Bronchial epithelial cell (primary cell): ENCODE data around the gene PHACTR1. TPM values are rescaled to one million over a fixed set of nuclear protein-coding genes. Genes with fewer than 3 reads are reported as not detected.
A peak's percentile ranks its signal among the peaks of the same experiment; 100 is the strongest.

Experiments
- DNase-seq: peaks from one replicate; pipeline ENCODE4 v3.0.0-alpha.2; 2010; ENCODE audit warnings: low read depth
- FAIRE-seq: peaks from 2 replicates; lab custom pipeline; 2011; peaks lifted over from hg19 to GRCh38; lab: Jason Lieb, UNC
- H3K27me3 ChIP-seq: 2 replicates; pipeline ENCODE4 v1.5.1; 2011; ENCODE audit warnings: low read length; ENCODE audit not compliant: control insufficient read depth, insufficient read depth
- H3K36me3 ChIP-seq: 2 replicates; pipeline ENCODE4 v1.5.1; 2011; ENCODE audit warnings: low read length; ENCODE audit not compliant: control insufficient read depth, insufficient read depth
- H3K4me3 ChIP-seq: 2 replicates; pipeline ENCODE4 v1.5.1; 2011; ENCODE audit warnings: mild to moderate bottlenecking, low read depth, low read length, control low read depth
- total RNA-seq: library from RNA; depleted of rRNA; stranded (reverse); fragments of >200 nt; gene quantifications from 2 replicates; pipeline ENCODE4 v1.2.1, GENCODE V29; 2014
- TF ChIP-seq, protein P1 (sequence below): IDR thresholded peaks from 2 replicates; pipeline ENCODE4 v1.5.1; 2011; ENCODE audit warnings: mild to moderate bottlenecking, moderate library complexity, low read length, control low read depth, inconsistent platforms; ENCODE audit not compliant: insufficient read depth, severe bottlenecking

Gene PHACTR1
- total RNA-seq, 1 donor from 2014 or later: under 0.01 TPM

DNA sequence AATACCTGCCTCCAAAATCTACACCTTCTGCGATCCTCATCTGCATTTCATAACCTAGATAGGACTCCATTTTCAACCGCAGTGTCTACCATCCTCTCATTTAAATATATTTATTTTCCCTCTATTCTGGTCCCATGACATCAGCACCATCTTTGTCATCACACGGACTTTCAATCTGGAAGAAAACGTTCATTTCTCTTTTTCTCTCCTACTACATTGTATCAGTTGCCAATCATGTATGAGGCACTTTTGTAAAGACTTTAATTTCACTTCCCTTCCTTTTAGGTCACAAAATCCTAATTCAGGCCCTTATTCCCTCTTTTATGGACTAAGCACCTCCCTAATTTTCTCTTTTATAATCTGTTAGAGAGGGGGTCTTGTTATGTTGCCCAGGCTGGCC is 89.6 kb downstream of the PHACTR1 start:
- Histone ChIP-seq H3K27me3 (no peaks in the 10 kb centered on the region), H3K36me3 (no peaks in the 10 kb centered on the region), H3K4me3 (no peak overlapping the region)
- DNase-seq (no peak), FAIRE-seq (no peak)
- TF ChIP-seq, protein P1, sequence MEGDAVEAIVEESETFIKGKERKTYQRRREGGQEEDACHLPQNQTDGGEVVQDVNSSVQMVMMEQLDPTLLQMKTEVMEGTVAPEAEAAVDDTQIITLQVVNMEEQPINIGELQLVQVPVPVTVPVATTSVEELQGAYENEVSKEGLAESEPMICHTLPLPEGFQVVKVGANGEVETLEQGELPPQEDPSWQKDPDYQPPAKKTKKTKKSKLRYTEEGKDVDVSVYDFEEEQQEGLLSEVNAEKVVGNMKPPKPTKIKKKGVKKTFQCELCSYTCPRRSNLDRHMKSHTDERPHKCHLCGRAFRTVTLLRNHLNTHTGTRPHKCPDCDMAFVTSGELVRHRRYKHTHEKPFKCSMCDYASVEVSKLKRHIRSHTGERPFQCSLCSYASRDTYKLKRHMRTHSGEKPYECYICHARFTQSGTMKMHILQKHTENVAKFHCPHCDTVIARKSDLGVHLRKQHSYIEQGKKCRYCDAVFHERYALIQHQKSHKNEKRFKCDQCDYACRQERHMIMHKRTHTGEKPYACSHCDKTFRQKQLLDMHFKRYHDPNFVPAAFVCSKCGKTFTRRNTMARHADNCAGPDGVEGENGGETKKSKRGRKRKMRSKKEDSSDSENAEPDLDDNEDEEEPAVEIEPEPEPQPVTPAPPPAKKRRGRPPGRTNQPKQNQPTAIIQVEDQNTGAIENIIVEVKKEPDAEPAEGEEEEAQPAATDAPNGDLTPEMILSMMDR: no peak

GRCh38 chr6:12806796-12807195 is 90.2 kb downstream of the PHACTR1 start:
- H3K27me3 ChIP-seq: no peaks in the 10 kb centered on the region
- no peaks in the 10 kb centered on the region for H3K36me3 ChIP-seq
- DNase-seq: no peak
- no peak overlapping the region for H3K4me3 ChIP-seq
- FAIRE-seq: no peak
- TF ChIP-seq, protein P1: no peak

- Histone ChIP-seq H3K27me3 (no peaks in the 10 kb centered on the region), H3K36me3 (no peaks in the 10 kb centered on the region), H3K4me3 (no peak overlapping the region)
- DNase-seq (no peak), FAIRE-seq (no peak)
- TF ChIP-seq, protein P1: no peak
These were observed 95.0 kb downstream of the PHACTR1 start for GRCh38 chr6:12811519-12811918.

DNA sequence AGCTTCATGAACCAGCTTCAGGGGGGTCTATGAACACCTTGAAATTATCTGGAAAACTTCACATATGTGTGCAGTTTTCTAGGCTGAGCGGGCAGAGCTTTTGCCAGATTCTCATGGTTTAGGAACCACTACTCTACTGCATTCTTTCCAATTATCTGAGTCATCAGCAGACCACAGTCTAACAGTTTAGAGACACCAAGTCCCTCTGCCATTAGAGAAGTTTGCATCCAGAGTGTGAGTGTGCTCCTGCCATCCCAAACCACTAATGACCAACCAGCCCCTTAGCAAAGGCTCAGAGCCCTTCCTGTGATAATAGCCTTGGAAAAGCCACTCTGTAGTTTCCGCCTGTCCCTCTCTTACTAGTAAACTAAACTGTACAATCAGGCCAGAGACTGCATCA is 96.8 kb downstream of the PHACTR1 start:
- TF ChIP-seq, protein P1: no peak
- no peaks in the 10 kb centered on the region for H3K36me3 ChIP-seq
- no peaks in the 10 kb centered on the region for H3K27me3 ChIP-seq
- H3K4me3 ChIP-seq: no peak overlapping the region
- DNase-seq (no peak), FAIRE-seq (peak; percentile 76)

- TF ChIP-seq, protein P1: no peak
- Histone ChIP-seq H3K36me3 (no peaks in the 10 kb centered on the region), H3K27me3 (no peaks in the 10 kb centered on the region), H3K4me3 (no peak overlapping the region)
- no peak for DNase-seq
- no peak for FAIRE-seq
These were observed 97.4 kb downstream of the PHACTR1 start for GRCh38 chr6:12814015-12814414.

DNA sequence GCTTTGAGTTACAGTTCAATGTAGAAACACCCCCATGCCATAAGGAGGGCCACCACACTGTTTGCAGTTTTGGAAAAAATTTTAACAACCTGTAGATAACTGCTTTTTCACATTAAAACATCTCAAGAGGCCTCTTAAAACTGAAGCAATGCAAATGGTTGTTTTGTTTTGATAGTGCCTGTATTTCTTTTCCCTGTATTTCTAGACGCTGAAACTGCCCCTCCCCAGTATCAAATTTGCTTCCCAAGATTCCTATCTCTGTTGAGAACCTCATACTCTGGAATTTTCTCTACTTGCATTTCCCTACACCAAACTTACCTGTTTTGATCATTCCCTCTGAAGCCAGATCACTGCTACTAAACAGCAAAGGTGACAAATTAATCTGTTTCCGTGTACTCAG is 98.5 kb downstream of the PHACTR1 start:
- no peaks in the 10 kb centered on the region for H3K36me3 ChIP-seq
- TF ChIP-seq, protein P1: no peak
- DNase-seq (no peak), FAIRE-seq (no peak)
- H3K4me3 ChIP-seq: no peak overlapping the region
- no peaks in the 10 kb centered on the region for H3K27me3 ChIP-seq
